ENCODE results near the gene APP.

- TF ChIP-seq CTCF (IDR thresholded peaks at IDR 0.05; ENCODE audit: borderline replicate concordance, extremely low read depth, low read length, poor library complexity, severe bottlenecking) (no peak), EZH2 (IDR thresholded peaks at IDR 0.05; ENCODE audit: borderline replicate concordance, low read depth, low read length, severe bottlenecking) (no peak)
Observed at GRCh38 chr21:26115899-26116298, 54.7 kb downstream of the APP start.
